T-helper 22 cell (primary cell): ENCODE data around the gene JAML.
A peak's percentile ranks its signal among the peaks of the same experiment; 100 is the strongest.

Source experiments
- DNase-seq: peaks from one replicate; pipeline ENCODE4 v3.0.0-alpha.2; 2020; ENCODE audit warnings: low read depth

JAML gene

GRCh38 chr11:118215765-118216164, 9.0 kb downstream of the JAML start:
- no peak for DNase-seq

DNA sequence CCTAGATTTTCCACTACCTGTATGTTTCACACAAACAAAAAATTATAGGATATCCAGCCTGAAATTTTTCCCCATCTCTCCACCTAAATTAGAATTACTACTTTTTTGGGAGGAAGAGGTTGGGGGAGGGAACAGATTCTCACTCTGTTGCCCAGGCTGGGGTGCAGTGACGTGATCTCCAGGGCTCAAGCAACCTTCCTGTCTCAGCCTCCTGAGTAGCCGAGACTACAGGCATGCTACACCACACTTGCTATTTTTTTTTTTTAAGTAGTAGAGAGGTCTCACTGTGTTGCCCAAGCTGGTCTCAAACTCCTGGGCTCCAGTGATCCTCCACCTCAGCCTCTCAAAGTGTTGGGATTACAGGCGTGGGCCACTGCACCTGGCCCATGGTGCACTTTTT, 9.5 kb downstream of the JAML start:
- no peak for DNase-seq

GRCh38 chr11:118214210-118214914, 10.4 kb downstream of the JAML start:
- no peak for DNase-seq

DNA sequence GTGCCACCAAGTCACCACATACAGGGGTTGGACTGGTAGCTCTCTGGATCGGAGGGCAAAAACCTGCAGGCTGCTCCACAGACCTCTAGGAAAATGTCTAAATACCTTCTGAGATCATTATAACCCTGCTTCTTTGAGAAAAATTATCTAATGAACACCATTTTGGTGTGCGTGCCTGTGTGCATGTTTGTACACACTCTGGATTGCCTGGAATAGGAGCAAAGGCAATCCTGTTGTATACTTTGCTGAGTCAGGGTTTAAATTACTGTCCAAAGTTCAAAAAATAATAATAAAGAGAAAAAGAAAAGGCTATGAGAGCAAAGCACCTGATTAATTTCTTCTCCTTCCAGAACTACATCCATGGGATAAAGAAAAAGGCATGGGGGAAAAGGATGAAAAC, 11.0 kb downstream of the JAML start:
- DNase-seq = no peak

DNA sequence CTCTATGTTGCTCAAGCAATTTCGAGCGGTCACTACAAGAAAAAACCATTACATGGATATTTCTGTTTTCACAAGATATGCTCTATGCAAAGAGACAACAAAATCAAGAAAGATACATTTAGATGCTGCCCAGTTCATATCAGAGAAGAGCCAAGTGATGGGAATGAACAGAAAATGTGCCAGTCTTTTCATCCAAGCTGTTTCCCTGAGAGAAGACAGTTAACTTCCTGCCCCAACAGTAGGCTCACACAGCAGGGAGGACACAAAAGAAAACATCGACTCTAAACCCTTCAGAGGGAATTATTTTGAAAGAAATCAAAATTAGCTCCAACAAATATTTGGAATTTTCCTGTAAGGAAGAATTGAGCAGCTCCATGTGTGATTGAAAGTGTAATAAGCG, 11.6 kb downstream of the JAML start:
- no peak for DNase-seq

DNA sequence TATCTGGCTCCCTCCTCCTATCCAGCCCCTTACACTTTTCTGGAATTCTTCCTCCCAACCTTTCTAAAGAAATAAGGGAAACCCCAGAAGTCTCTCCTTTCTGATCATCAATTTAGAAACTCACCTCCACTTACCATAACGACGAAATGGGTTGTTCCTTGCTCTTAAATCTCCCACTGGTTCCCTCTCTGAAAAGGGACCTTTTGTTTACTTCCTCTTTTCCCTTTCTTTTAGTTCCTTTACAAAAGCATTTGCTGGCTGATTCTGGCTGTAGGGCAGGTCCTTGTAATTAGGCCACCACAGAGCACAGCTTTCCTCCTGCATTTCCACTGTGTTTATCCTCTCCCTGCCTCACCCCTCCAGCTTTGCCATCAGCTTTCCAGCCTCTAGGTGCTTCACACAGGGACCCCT, 12.0 kb downstream of the JAML start:
- no peak for DNase-seq

GRCh38 chr11:118212131-118212725, 12.6 kb downstream of the JAML start:
- no peak for DNase-seq

DNA sequence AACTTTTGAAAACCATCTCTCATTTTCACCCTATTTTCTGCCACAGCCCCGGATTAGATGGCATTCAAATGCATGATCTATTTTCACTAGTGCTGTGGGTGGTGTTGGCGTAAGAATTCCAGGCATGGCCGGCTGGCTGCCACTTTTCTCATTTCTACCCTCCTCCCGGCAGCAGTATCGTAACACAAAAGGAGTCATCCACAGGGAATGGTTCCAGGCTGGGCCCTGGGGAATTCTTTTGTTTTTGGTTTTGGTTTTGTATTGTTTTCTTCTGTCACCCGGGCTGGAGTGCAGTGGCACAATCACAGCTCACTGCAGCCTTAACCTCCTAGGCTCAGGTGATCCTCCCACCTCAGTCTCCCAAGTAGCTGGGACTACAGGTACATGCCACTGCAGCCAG, 13.8 kb downstream of the JAML start:
- DNase-seq = no peak

DNA sequence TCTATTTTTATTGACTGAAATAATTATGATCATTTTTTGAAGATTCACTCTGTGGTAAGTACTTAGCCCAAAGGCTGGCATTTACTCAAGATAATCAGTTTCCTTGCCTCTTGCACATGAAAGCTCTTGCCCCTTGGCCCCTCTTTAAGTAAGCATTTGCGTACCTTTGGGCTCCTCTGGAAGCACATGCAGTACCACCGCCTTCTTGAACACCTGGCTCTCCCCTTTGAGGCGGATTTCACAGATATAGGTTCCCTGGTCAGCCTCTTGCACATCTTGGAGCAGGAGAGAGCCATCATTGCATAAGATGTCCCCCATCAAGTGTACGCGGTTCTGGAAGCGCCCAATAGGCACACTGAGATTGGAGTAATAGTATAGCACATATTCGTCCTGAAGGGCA, 14.5 kb downstream of the JAML start:
- no peak for DNase-seq

GRCh38 chr11:118209033-118209432, 15.8 kb downstream of the JAML start:
- DNase-seq = no peak

DNA sequence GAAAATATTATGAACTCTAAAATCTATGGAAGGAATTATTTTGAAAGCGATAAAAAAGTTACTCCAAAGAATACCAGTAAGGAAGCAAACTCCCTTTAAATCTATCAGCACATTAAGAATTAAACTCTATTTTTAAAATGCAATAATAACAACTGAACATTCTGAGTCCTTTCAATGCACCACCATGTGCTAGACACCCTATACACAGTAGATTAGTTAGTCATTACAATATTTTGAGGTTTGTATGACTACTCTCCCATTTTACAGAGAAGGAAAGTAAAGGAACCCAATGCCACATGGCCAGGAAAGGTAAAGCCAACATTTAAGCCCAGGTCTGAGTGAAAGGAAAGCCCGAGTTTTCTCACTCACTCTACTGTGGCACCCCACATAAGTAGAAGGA, 17.7 kb downstream of the JAML start:
- no peak for DNase-seq

- DNase-seq = no peak
These were observed 18.3 kb downstream of the JAML start for GRCh38 chr11:118206391-118207031.

GRCh38 chr11:118205606-118206378, 19.0 kb downstream of the JAML start:
- DNase-seq = no peak

DNA sequence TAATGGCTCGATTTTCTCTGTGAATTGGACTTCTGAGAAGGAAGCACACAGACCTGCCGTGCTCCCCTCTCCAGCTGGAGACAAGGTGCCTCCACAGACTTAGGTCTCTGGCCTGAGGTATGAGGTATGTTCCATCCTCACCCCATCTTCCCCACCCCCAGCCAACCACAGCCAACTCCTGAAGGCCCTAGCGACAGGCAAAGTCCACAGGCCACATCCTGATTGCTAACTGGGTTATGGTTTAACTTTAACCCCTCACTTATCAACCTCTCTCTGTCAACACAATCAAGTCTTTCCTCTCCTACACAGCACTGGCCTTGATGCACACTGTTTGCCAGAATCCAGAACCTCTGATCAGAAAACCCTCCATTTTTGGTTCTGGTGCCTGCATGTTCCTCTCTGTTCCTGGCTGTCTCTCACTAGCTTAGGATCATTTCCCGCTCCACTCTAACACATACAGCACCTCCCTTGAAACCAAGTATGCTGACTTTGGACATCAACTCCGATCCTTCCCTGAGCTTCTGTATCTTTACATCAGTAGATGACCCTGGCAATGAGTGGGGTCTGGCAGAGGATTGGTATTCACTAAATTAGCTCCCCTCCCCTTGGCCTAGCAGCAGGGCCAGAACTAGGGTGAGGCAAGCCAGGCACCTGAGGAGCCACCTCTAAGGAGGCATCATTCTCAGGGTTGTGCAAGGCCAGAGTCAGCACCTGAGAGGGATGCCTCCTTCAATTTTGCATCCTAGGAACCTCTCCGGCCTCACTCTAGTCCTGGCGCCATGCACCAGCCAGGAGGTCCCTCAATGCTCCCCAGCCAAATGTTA, 22.0 kb downstream of the JAML start:
- peak; percentile 65 for DNase-seq

- no peak for DNase-seq
These were observed 22.8 kb downstream of the JAML start for GRCh38 chr11:118201966-118202365.

DNA sequence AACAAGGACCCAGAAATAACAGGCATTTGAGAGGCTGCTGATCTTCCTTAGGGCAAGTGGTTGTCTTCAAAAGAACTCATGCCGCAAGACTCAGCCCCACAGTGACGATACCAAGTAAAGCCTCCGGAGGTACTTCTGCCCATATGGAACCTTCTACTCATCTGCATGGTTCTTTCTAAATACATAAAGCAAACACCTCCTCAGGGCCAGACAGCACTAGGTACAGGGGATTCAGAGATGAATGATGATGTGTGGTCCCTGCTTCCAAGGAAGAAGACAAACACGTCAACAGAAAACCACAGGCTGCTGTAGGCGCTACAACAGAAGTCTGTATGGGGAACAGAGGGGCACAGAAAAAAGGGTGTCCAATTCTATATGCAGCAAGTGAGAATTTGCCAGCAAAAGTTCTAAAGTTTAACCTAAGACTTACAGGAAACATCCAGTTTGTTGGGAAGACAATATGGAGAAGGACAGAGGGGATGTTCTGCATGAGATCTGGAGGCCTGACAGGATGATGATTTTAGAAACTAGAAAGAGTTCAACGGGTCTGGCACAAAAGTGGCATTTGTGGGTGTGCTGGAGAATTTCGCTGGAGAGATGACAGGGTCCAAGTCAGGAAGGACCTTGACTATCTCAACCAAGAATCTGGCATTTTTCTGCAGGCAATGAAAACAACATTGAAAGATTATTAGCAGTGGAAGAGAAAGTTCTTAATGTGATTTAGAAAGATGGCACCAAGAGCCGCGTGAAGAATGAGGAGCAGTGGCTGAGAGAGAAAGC, 23.7 kb downstream of the JAML start:
- peak; percentile 42 for DNase-seq

- DNase-seq = no peak
These were observed 24.3 kb downstream of the JAML start for GRCh38 chr11:118200497-118200896.

GRCh38 chr11:118199135-118199534, 25.7 kb downstream of the JAML start:
- DNase-seq = no peak

- peak; percentile 53 for DNase-seq
These were observed 26.4 kb downstream of the JAML start for GRCh38 chr11:118198370-118198769.

DNA sequence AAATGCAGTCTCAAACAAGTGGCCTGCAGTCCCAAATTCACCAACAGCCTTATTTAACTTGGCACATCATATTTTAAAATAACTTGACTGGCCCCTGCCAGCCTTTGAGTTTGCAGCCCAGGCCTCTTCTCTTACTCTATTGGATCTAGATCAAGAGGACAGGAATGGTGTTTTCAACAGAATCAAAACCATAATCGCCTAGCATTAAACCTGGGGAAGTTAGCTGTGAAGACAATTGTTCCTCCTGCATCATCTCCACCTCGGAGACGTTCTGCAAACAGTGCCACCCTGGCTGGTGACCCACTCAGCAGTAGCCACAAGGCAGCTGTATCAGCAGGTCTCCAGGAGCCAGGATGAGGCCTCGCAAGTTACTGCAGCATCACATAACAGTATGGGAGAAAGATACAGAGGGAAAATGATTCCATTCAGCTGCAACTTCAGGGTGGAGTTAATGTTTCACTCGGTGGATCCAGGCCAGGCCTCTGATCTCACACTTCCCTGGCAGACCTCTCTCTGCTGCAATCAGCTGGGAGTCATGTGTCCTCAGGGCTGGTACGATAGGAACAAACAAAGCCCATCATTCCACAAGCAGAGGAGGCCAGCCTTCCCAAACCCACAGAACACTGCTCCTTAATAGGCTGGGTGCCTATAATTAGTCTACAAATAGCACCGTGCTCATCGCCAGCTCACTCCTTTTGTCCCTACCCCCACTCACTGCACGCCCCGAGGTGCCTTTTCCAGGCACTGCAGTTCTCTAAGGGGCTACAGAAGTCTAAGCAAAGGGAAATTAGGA, 29.8 kb downstream of the JAML start:
- DNase-seq = no peak
